K562 (cell line): Measurements from ENCODE around the gene THEM5. TPM values are rescaled to one million over a fixed set of nuclear protein-coding genes. Genes with fewer than 3 reads are reported as not detected.

ENCODE experiments used
- ATAC-seq: fragments of 200-7000 bp; cut with Tn5 transposase; 3 replicates; pipeline ENCODE4 v1.9.1; 2020; ENCODE audit warnings: moderate library complexity
- BruUV-seq: library from RNA; stranded (reverse); fragments of 400-500 nt; replicated peaks from 2 replicates; lab custom pipeline; 2021; lab: Mats Ljungman, UMichigan
- CTCF ChIA-PET: fragments of 300-600 bp; formaldehyde crosslinking; extraction: SDS; loops from one replicate; lab custom pipeline; 2021; ENCODE audit warnings: low intra/inter-chr PET ratio; lab: Yijun Ruan, JAX
- POLR2A ChIA-PET: fragments of 300-600, 350-650 bp; sonication (Branson Sonifier 250); formaldehyde crosslinking; extraction: SDS; loops from one replicate; lab custom pipeline; 2021; ENCODE audit warnings: antibody characterized with exemption, inconsistent platforms; lab: Yijun Ruan, JAX
- DNase-seq, 4 experiments: peaks; one replicate each; pipeline versions ENCODE4 v3.0.0 to v3.0.0-alpha.2; 2011 to 2018; ENCODE audit warnings: low spot score in 3 of 4, mixed read lengths in 3 of 4; ENCODE audit errors: extremely low read depth in 1 of 4
- FAIRE-seq: peaks from 2 replicates; lab custom pipeline; 2011; peaks lifted over from hg19 to GRCh38; lab: Jason Lieb, UNC
- H2AFZ ChIP-seq: 2 replicates; pipeline ENCODE4 v1.6.0; 2011; ENCODE audit warnings: low read depth, low read length, control low read depth, inconsistent platforms
- H3K27ac ChIP-seq: fragments of 200-600 bp; 3 replicates; pipeline ENCODE4 v1.8.0; 2011; ENCODE audit warnings: low read depth, mild to moderate bottlenecking, control low read depth, inconsistent platforms, low read length, moderate library complexity, mixed read lengths; ENCODE audit errors: extremely low read depth
- H3K27me3 ChIP-seq, 2 experiments: fragments of 300-600 bp in 1 of 2; 2 replicates in 1 of 2; 3 replicates in 1 of 2; pipeline versions ENCODE4 v1.6.0 to v1.8.0; 2011; ENCODE audit warnings: inconsistent platforms in 2 of 2, low read length in 2 of 2, mild to moderate bottlenecking in 1 of 2, mixed read lengths in 1 of 2, moderate library complexity in 1 of 2; ENCODE audit not compliant: control insufficient read depth in 2 of 2, insufficient read depth in 2 of 2
- H3K36me3 ChIP-seq: fragments of 300-600 bp; 3 replicates; pipeline ENCODE4 v1.8.0; 2011; ENCODE audit warnings: mild to moderate bottlenecking, low read length, inconsistent platforms; ENCODE audit not compliant: control insufficient read depth, insufficient read depth
- H3K4me1 ChIP-seq, 2 experiments: fragments of 200-600 bp in 1 of 2; replicated peaks in 1 of 2; 2 replicates in 1 of 2; 3 replicates in 1 of 2; pipeline versions ENCODE4 v1.5.1 to v1.8.0; 2011; ENCODE audit warnings: inconsistent platforms in 2 of 2, low read length in 2 of 2, mild to moderate bottlenecking in 1 of 2, mixed read lengths in 1 of 2, moderate library complexity in 1 of 2; ENCODE audit not compliant: control insufficient read depth in 2 of 2, insufficient read depth in 2 of 2
- H3K4me2 ChIP-seq: 2 replicates; pipeline ENCODE4 v1.6.1; 2011; ENCODE audit warnings: low read length, control low read depth, inconsistent platforms, mixed read lengths; ENCODE audit not compliant: insufficient read depth
- H3K4me3 ChIP-seq: fragments of 200-600 bp; sonication (generic), shearing (Covaris generic); 2 replicates; pipeline ENCODE4 v1.5.1; 2016; ENCODE audit warnings: control low read depth, inconsistent platforms
- H3K79me2 ChIP-seq: fragments of 200-600 bp; 3 replicates; pipeline ENCODE4 v1.8.0; 2011; ENCODE audit warnings: low read length, inconsistent platforms; ENCODE audit not compliant: control insufficient read depth, insufficient read depth
- H3K9ac ChIP-seq, 2 experiments: 2 replicates each; pipeline versions ENCODE4 v1.6.0 to v1.6.1; 2011; ENCODE audit warnings: low read depth in 2 of 2, low read length in 2 of 2, control low read depth in 1 of 2, inconsistent platforms in 1 of 2, mild to moderate bottlenecking in 1 of 2, mixed read lengths in 1 of 2; ENCODE audit not compliant: insufficient read depth in 1 of 2
- H3K9me1 ChIP-seq: one replicate; pipeline ENCODE4 v1.6.0; 2011; ENCODE audit warnings: inconsistent platforms, mild to moderate bottlenecking, low read length, moderate library complexity; ENCODE audit not compliant: control insufficient read depth, insufficient read depth
- H3K9me3 ChIP-seq: replicated peaks from 2 replicates; pipeline ENCODE4 v1.5.1; 2011; ENCODE audit warnings: low read depth, low read length, inconsistent platforms; ENCODE audit not compliant: control insufficient read depth, insufficient read depth
- H4K20me1 ChIP-seq: replicated peaks from 2 replicates; pipeline ENCODE4 v1.6.1; 2011; ENCODE audit warnings: low read length, inconsistent platforms, mixed read lengths; ENCODE audit not compliant: control insufficient read depth, insufficient read depth
- ASH1L ChIP-seq: fragments of 450-650 bp; IDR thresholded peaks from 2 replicates; pipeline ENCODE4 v1.6.1; 2018; ENCODE audit warnings: borderline replicate concordance, mild to moderate bottlenecking, low read depth; ENCODE audit not compliant: partially characterized antibody
- ATF1 ChIP-seq, 2 experiments: fragments of 450-650 bp in 1 of 2; IDR thresholded peaks; 2 replicates each; pipeline ENCODE4 v1.6.1; 2016; ENCODE audit warnings: missing compliant biosample characterization in 1 of 2, missing genetic modification characterization in 1 of 2
- CBFB ChIP-seq: sonication (generic); formaldehyde crosslinking; IDR thresholded peaks from 2 replicates; pipeline ENCODE4 v1.4.0; 2020; ENCODE audit warnings: mild to moderate bottlenecking, missing genetic modification reagents
- CBX1 ChIP-seq: sonication (generic); IDR thresholded peaks from 2 replicates; pipeline ENCODE4 v1.6.1; 2016; ENCODE audit warnings: antibody characterized with exemption, low read depth, mild to moderate bottlenecking
- ETV1 ChIP-seq: fragments of 450-650 bp; conservative IDR thresholded peaks from 2 replicates; pipeline ENCODE4 v1.6.1; 2016; ENCODE audit warnings: missing genetic modification characterization, control low read depth, low read depth, missing compliant biosample characterization
- HCFC1 ChIP-seq: IDR thresholded peaks from 2 replicates; pipeline ENCODE4 v1.6.1; 2012; ENCODE audit warnings: low read depth, low read length, improper control_type of control experiment
- HDAC8 ChIP-seq: fragments of 450-650 bp; IDR thresholded peaks from 2 replicates; pipeline ENCODE4 v1.6.1; 2016; ENCODE audit warnings: mild to moderate bottlenecking, missing genetic modification characterization, moderate library complexity, missing compliant biosample characterization
- ID3 ChIP-seq, 2 experiments: fragments of 250-450 bp in 1 of 2; fragments of 450-650 bp in 1 of 2; sonication (Bioruptor Pico) in 1 of 2; IDR thresholded peaks; 2 replicates each; pipeline versions ENCODE4 v1.6.1 to v1.8.0; 2016 to 2021; ENCODE audit warnings: mild to moderate bottlenecking in 2 of 2, moderate library complexity in 2 of 2, missing compliant biosample characterization in 1 of 2, missing genetic modification characterization in 1 of 2
- JUND ChIP-seq, 2 experiments: IDR thresholded peaks; 2 replicates in 1 of 2; 3 replicates in 1 of 2; pipeline ENCODE4 v1.6.1; 2011; ENCODE audit warnings: borderline replicate concordance in 2 of 2, low read depth in 2 of 2, low read length in 2 of 2, improper control_type of control experiment in 1 of 2, missing biosample characterization in 1 of 2, missing genetic modification characterization in 1 of 2, missing genetic modification reagents in 1 of 2
- MEIS2 ChIP-seq: fragments of 450-650 bp; IDR thresholded peaks from 2 replicates; pipeline ENCODE4 v1.6.1; 2014; ENCODE audit warnings: mild to moderate bottlenecking; ENCODE audit not compliant: partially characterized antibody
- MXI1 ChIP-seq: IDR thresholded peaks from 2 replicates; pipeline ENCODE4 v1.6.1; 2011; ENCODE audit warnings: low read depth, mild to moderate bottlenecking, improper control_type of control experiment, low read length
- SREBF1 ChIP-seq: fragments of 150-350 bp; IDR thresholded peaks from 2 replicates; pipeline ENCODE4 v1.6.1; 2014; ENCODE audit warnings: antibody characterized with exemption, low read depth, low read length, borderline replicate concordance
- STAT6 ChIP-seq: sonication (generic); formaldehyde crosslinking; IDR thresholded peaks from 2 replicates; pipeline ENCODE4 v1.8.1; 2023; ENCODE audit warnings: mild to moderate bottlenecking, missing genetic modification reagents
- ZBTB2 ChIP-seq: fragments of 450-650 bp; IDR thresholded peaks from 2 replicates; pipeline ENCODE4 v1.6.1; 2016; ENCODE audit warnings: antibody characterized with exemption
- ZNF57 ChIP-seq: fragments of 450-650 bp; formaldehyde crosslinking; IDR thresholded peaks from 2 replicates; pipeline ENCODE4 v1.4.0; 2020; ENCODE audit warnings: mild to moderate bottlenecking, moderate library complexity
- ZNF589 ChIP-seq: fragments of 200-800 bp; sonication (Bioruptor generic); IDR thresholded peaks from 2 replicates; pipeline ENCODE4 v1.6.1; 2016; ENCODE audit warnings: low read depth, missing genetic modification characterization, missing compliant biosample characterization
- ZZZ3 ChIP-seq: fragments of 450-650 bp; IDR thresholded peaks from 2 replicates; pipeline ENCODE4 v1.6.1; 2016; ENCODE audit warnings: antibody characterized with exemption, mild to moderate bottlenecking, moderate library complexity
- WGBS: fragments of 100-300 bp; shearing (Covaris generic); methylation state at CpG from one replicate; pipeline ENCODE4 v1.1.6; 2016; ENCODE audit warnings: low coverage, mixed read lengths; ENCODE audit not compliant: insufficient coverage; ENCODE audit errors: missing lambda C conversion rate; 5-methylcytosine and 5-hydroxymethylcytosine counted together
- in situ Hi-C: fragments of 300-500 bp; cut with MboI; formaldehyde crosslinking; loops from 4 replicates; pipeline ENCODE4 v1.15.0; 2018; ENCODE audit warnings: inconsistent platforms, mixed read lengths
- intact Hi-C: fragments of 100-400 bp; cut with micrococcal nuclease; formaldehyde crosslinking; loops from 2 replicates; pipeline ENCODE4 v1.14.2; 2022
- polyA plus RNA-seq, 8 experiments: library from polyadenylated mRNA; depleted of rRNA in 4 of 8; stranded (reverse) in 5 of 8; unstranded in 3 of 8; fragments of >200 nt; fragmentation: Nextera tagmentation in 2 of 8; fragmentation: Illumina TruSeq in 1 of 8; extraction: Ambion mirVana in 2 of 8; extraction: Trizol in 1 of 8; gene quantifications; 2 replicates each; pipeline versions ENCODE4 v1.2.1 to v1.2.3, GENCODE V29; 2011 to 2014; ENCODE audit warnings: inconsistent platforms in 1 of 8, missing spikeins in 1 of 8
- total RNA-seq, 7 experiments: library from RNA; depleted of rRNA in 6 of 7; stranded (reverse); fragments of >200 nt in 6 of 7; fragmentation: Illumina TruSeq in 2 of 7; extraction: Trizol in 2 of 7; gene quantifications; 2 replicates each; pipeline versions ENCODE4 v1.2.1 to v1.2.3, GENCODE V29; 2011 to 2021; ENCODE audit warnings: low replicate concordance in 1 of 7

THEM5 gene
- total and polyA plus RNA-seq, 9 of the 15 experiments (the other 6 are each of a cell fraction or from before 2014, with no cell fraction given) = not detected

GRCh38 chr1:151867765-151868411 lies 14.4 kb upstream of the THEM5 start:
- Histone ChIP-seq H3K4me1 (0 out of 5 replicates have a peak, but pooled peaks cover 0 to 2% of the 10 kb centered on the region in 2 experiments), H3K9me1 (no peaks in the 10 kb centered on the region), H3K9ac (no peak overlapping the region), H3K27ac (no peak overlapping the region), H3K36me3 (no peaks in the 10 kb centered on the region), H3K27me3 (peaks cover 0 to 8% of the 10 kb centered on the region in 2 experiments; a peak in 2 of 5 replicates), H3K9me3 (no peaks in the 10 kb centered on the region), H3K79me2 (no peaks in the 10 kb centered on the region), H2AFZ (no peak overlapping the region), H3K4me3 (no peak overlapping the region), H3K4me2 (no peak overlapping the region), H4K20me1 (no peaks in the 10 kb centered on the region)
- in situ Hi-C loops (no loop called here), intact Hi-C loops (no loop called here)
- ChIA-PET POLR2A (no interaction called here), CTCF (no interaction called here)
- BruUV-seq = no TSS peak
- WGBS = 18% methylated on average over 7 of the region's 7 CpGs
- ATAC-seq (no peak; the same call in 2 of the 3 replicates), DNase-seq (peak in 1 of 4 experiments; percentile 16), FAIRE-seq (no peak)
- TF ChIP-seq SREBF1 (no peak), HCFC1 (no peak), ZNF57 (no peak), ZZZ3 (no peak), CBFB (CRISPR knock-in tag) (no peak), ZBTB2 (no peak), MXI1 (no peak), ATF1 (CRISPR knock-in tag; IDR thresholded peaks at IDR 0.05) (no peak), ATF1 (tag; IDR thresholded peaks at IDR 0.05) (no peak), HDAC8 (tag) (no peak), ZNF589 (CRISPR knock-in tag) (no peak), CBX1 (no peak), ETV1 (tag) (no peak), MEIS2 (peak; percentile 6), JUND (IDR thresholded peaks at IDR 0.05; ENCODE audit: borderline replicate concordance, low read depth, low read length) (peak; percentile 73), JUND (tag; IDR thresholded peaks at IDR 0.05; ENCODE audit: borderline replicate concordance, low read depth, low read length) (peak; percentile 75), ASH1L (no peak), STAT6 (CRISPR knock-in tag) (no peak), ID3 (CRISPR knock-in tag; IDR thresholded peaks at IDR 0.05) (no peak), ID3 (tag; IDR thresholded peaks at IDR 0.05) (no peak)
